Right cardiac atrium (tissue), 5 donors: ENCODE measurements around the gene SYT15. TPM values are rescaled to one million over a fixed set of nuclear protein-coding genes. Genes with fewer than 3 reads are reported as not detected.
"Not testable (repeated sequence)": the region's sequence is repeated elsewhere in the genome, so short reads cannot be mapped to it uniquely, and the experiment has no call there.

Experiments used
- ATAC-seq, 2 donors: fragments of 200-7000 bp; cut with Tn5 transposase; one replicate each; pipeline versions ENCODE4 v1.8.0 to v1.9.1; 2020; ENCODE audit warnings: moderate library complexity in 2 of 2, mild to moderate bottlenecking in 1 of 2
- DNase-seq, 3 donors: peaks; one replicate each; pipeline ENCODE4 v3.0.0-alpha.2; 2020
- H3K27ac ChIP-seq: one replicate; pipeline ENCODE4 v1.5.1; 2013; ENCODE audit warnings: mild to moderate bottlenecking, low read length, control low read depth, moderate library complexity
- H3K27me3 ChIP-seq: one replicate; pipeline ENCODE4 v1.6.1; 2013; ENCODE audit not compliant: control insufficient read depth, insufficient read depth
- H3K4me1 ChIP-seq: one replicate; pipeline ENCODE4 v1.6.1; 2013; ENCODE audit warnings: low read length; ENCODE audit not compliant: control insufficient read depth, insufficient read depth
- H3K4me3 ChIP-seq: one replicate; pipeline ENCODE4 v1.5.1; 2013; ENCODE audit warnings: low read length, control low read depth
- H3K9me3 ChIP-seq: one replicate; pipeline ENCODE4 v1.6.1; 2013; ENCODE audit warnings: low read length; ENCODE audit not compliant: control insufficient read depth
- WGBS: extraction: QIAGEN DNeasy Blood & Tissue Kit; methylation state at CpG from one replicate; pipeline ENCODE4 v1.1.7; 2013; 5-methylcytosine and 5-hydroxymethylcytosine counted together
- intact Hi-C, 4 donors: fragments of 100-400 bp; cut with DNase I; formaldehyde crosslinking; loops; one replicate each; pipeline versions ENCODE4 v1.11.0 to v1.14.0; 2022 to 2023
- polyA plus RNA-seq: library from polyadenylated mRNA; stranded (reverse); fragments of 200-250 nt; gene quantifications from one replicate; pipeline ENCODE4 v1.2.3, GENCODE V29; 2013
- total RNA-seq, 4 donors: library from RNA; stranded (reverse); fragmentation: NEBNext Ultra II Directional; extraction: Animal tissue kit (Norgen Biotek cat#: 25700); gene quantifications; one replicate each; pipeline ENCODE4 v1.2.1, GENCODE V29; 2021
- donor health status: healthy with polysubstance abuse.
- donor health status: DM: no; HTN: yes; CAD: no.
- donor health status: DM: no; HTN: no; CAD: no.
- donor health status: DM: no; HTN: yes; CAD: no; lungs with severe emphysema.
- donor health status: DM: yes; HTN: yes; CAD: no.

Gene SYT15
- total and polyA plus RNA-seq, 5 donors = 2.6 to 4.1 (median 3.3) TPM

DNA sequence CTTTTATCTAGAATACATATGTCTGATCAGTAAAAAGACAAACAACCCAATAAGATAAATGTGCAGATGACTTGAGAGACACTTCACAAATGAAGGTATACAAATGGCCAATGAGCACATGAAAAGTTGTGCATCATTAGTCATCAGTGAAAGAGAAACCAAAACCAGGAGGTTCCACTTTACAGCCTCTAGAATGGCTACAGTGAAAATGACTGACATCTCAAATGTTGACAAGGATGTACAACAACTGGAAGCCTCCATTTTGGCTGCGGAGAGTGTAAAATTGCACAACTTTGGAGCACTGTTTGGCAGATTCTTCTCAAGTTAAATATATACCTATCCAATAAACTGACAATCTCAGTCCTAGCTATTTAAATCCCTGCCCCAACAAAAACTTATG lies 21.6 kb downstream of the SYT15 start:
- DNase-seq, H3K4me3 ChIP-seq, H3K27me3 ChIP-seq, H3K27ac ChIP-seq, H3K4me1 ChIP-seq, intact Hi-C loops, ATAC-seq, H3K9me3 ChIP-seq: not testable (repeated sequence)
- 81% methylated on average over 1 of the region's 1 CpG for WGBS

DNA sequence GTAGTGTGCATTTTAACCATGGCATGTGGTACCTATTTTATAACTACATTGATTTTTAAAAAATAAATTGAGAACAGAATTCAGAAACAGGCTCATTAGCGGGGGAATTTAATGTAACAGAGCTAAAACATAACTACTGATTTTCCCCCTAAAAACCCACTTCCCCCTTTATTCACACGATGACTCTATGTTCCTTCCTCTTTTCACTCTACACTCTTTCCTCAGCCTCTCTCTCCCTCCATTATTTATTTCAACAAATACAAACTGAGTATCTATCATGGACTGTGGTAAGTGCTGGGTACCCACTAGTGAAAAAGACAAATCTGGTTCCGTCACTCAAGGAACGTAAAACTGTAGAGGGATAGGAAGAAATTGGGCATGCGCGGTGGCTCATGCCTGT lies 36.6 kb downstream of the SYT15 start:
- DNase-seq, H3K4me3 ChIP-seq, H3K27me3 ChIP-seq, H3K27ac ChIP-seq, H3K9me3 ChIP-seq, intact Hi-C loops, H3K4me1 ChIP-seq: not testable (repeated sequence)
- ATAC-seq = peak in 1 of 2 donors; percentile 27
- no CpG with 5 or more reads among the region's 6 CpGs for WGBS

DNA sequence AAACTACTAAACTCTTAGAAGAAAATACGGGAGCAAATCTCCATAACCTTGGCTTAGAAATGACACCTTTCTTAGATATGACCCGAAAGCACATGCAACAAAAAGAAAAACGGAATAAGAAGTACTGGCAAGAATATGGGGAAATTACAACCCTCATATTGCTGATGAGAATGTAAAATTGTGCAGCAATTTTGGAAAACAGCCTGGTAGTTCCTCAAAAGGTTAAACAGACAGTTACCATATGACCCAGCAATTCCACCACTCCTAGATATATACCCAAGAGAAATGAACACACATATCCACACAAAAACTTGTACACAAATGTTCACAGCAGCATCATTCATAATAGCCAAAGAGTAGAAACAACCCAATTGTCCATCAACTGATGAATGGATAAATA lies 37.3 kb downstream of the SYT15 start:
- intact Hi-C loops, H3K4me1 ChIP-seq, H3K9me3 ChIP-seq, ATAC-seq, H3K4me3 ChIP-seq, DNase-seq, H3K27me3 ChIP-seq, H3K27ac ChIP-seq: not testable (repeated sequence)
- WGBS = no CpG with 5 or more reads among the region's 3 CpGs

DNA sequence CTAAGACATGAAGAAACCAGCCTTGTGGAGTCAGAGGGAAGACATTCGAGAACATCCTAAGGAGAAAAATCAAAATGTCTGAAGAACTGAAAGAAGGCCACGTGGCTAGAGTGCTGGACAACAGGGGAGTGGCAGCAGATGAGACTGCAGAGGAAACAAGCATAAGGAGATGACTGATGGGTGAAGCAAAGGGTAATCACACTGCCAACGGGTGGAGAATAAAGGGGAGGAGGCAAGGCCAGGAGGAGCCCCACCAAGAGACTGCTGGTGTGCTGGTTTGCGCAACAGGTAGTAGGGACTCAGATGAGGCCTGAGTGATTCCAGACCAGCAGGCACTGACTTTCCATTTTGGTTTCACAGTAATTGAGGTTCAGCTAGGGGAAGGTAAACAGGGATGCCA lies 38.2 kb downstream of the SYT15 start:
- WGBS = 69% methylated on average over 3 of the region's 4 CpGs
- H3K4me1 ChIP-seq, H3K4me3 ChIP-seq, H3K9me3 ChIP-seq, intact Hi-C loops, DNase-seq, H3K27ac ChIP-seq, H3K27me3 ChIP-seq: not testable (repeated sequence)
- ATAC-seq = peak; percentile 36 to 54

DNA sequence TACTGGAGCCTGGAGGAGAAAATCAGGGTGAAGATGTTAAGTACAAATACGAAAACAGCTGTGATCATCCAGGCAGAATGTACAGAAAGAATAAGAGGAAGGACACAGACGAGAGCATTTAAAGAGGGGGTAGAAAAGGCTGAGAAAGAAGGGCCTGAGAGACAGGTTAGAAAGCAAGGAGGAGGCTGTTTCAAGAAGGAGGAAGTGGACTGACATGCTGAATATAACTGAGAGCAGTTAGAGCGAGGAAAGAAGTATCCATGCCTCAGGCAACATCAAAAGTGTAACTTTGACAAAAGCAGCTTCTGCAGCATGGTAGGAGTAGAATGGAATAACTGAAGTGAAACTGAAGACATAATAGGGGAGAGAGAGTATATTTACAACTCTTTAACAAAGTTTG lies 39.0 kb downstream of the SYT15 start:
- H3K27ac ChIP-seq, H3K9me3 ChIP-seq, ATAC-seq, DNase-seq, H3K4me3 ChIP-seq, H3K27me3 ChIP-seq, intact Hi-C loops, H3K4me1 ChIP-seq: not testable (repeated sequence)
- WGBS = 86% methylated on average over 2 of the region's 3 CpGs

DNA sequence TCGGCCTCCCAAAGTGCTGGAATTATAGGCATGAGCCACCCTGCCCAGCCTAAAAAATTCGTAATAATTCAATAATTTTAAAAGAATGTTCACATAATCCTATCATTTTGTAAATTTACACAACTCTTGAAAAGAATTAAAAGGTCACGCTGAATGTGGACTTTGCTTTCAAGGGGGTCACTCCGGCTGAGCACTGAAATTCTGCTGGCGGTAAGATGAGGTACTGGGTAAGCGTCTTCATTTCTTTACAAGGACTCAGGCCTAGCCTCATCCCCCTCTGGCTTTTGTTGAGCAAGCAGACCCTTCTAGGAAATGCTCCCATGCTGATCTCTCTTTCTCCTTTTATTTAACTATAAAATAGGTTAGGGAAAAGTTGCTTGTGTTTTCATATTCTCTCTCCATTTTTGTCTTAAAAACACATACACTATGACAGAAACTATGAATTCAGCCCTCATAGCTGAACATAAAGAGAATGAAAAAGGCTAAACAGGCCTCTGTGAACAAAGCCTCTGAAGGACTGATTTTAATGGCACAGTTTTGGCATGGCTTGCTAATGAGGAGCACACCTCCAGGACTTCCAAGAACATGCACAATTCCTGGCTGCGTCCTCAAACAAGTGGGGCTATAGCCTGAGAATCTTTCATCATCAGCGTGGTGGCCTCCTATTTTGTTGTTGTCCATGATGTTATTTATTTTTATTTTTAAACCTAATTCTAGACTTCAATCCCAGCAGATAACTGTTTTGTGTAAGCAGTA lies 45.1 kb downstream of the SYT15 start:
- H3K4me3 ChIP-seq, H3K27ac ChIP-seq, ATAC-seq, intact Hi-C loops, DNase-seq, H3K4me1 ChIP-seq, H3K9me3 ChIP-seq, H3K27me3 ChIP-seq: not testable (repeated sequence)
- WGBS = 95% methylated on average over 3 of the region's 8 CpGs

DNA sequence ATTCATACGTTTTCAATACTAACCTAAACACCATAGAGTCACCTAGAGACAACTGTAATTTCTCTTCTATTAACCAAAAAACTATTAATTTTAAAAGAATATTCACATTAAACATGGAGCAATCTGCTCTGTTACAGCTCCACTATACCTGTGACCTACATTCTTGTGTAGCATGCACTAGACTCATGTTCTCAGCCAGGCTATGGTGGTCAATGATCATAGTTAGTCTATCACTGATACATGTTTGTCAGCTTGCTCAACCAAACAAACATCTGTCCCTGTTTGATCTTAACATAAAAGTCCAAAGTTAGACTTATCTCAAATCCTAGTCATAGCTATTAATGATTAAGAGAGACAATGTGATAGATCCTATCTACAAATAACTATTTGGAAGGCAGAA lies 50.9 kb downstream of the SYT15 start:
- H3K4me3 ChIP-seq, H3K27me3 ChIP-seq, intact Hi-C loops, H3K9me3 ChIP-seq, ATAC-seq, H3K4me1 ChIP-seq, DNase-seq, H3K27ac ChIP-seq: not testable (repeated sequence)
- WGBS = no CpG with 5 or more reads among the region's 1 CpG

DNA sequence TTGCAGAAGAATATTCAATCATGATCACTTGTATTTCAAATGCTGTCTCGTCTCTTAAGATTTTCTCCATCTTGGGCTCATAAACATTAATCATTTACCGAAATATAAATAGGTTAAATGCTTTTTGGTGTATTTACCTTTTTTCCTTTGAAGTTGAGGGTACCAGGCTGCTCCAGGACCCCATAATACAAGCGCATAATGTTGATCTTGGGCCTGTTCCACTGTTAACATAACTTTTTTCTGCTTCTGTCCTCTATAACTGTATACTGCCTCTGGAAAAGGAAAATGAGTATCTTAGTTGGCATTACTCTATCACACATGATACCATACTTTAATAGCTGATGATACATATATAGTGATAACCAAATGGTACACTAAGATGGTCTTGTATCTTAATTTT lies 51.9 kb downstream of the SYT15 start:
- H3K27me3 ChIP-seq, H3K4me1 ChIP-seq, H3K4me3 ChIP-seq, intact Hi-C loops, DNase-seq, H3K9me3 ChIP-seq, H3K27ac ChIP-seq, ATAC-seq: not testable (repeated sequence)
- no CpG with 5 or more reads among the region's 3 CpGs for WGBS

DNA sequence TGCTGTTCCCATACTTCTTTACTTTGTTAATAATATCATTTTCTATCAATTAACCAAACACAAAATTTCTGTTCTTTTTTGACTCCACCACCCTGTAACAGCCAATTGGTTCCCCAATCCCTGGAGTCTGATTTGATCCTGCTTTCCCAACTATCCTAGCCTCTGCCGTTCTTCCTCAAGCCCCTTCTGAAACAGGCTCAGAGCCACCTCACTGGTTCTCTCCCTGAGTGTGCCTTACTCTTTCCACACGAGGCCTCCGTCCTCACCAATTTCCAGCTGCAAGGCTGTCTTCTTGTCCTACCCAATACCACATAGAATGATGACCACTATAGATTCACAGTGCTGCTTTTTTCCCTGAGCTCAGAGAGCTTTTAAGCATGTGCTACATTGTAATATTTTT lies 52.8 kb downstream of the SYT15 start:
- H3K4me3 ChIP-seq, ATAC-seq, H3K9me3 ChIP-seq, DNase-seq, intact Hi-C loops, H3K27me3 ChIP-seq, H3K27ac ChIP-seq, H3K4me1 ChIP-seq: not testable (repeated sequence)
- no CpG with 5 or more reads among the region's 3 CpGs for WGBS

DNA sequence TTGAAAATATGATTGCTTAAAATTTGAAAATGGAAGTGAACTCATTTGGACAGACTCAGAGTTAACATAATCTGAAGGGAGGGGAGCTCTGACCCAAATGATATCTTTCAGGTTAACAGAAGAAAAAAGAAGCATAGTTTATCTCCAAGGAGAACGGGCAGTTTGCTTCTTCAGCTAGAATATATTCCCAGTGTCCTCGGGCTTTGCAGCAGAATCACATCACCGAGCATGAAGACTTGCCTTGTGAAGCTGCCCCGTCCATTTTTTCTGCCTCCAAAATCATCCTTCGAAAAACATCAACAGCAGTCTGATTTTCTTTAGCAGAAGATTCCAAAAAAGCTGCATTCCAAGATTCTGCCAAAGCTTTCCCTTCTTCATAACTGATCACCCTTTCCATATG lies 55.8 kb downstream of the SYT15 start:
- 29% methylated on average over 5 of the region's 5 CpGs for WGBS
- H3K4me3 ChIP-seq, H3K9me3 ChIP-seq, intact Hi-C loops, H3K27ac ChIP-seq, DNase-seq, H3K27me3 ChIP-seq, H3K4me1 ChIP-seq: not testable (repeated sequence)
- ATAC-seq = peak; percentile 22 to 34

DNA sequence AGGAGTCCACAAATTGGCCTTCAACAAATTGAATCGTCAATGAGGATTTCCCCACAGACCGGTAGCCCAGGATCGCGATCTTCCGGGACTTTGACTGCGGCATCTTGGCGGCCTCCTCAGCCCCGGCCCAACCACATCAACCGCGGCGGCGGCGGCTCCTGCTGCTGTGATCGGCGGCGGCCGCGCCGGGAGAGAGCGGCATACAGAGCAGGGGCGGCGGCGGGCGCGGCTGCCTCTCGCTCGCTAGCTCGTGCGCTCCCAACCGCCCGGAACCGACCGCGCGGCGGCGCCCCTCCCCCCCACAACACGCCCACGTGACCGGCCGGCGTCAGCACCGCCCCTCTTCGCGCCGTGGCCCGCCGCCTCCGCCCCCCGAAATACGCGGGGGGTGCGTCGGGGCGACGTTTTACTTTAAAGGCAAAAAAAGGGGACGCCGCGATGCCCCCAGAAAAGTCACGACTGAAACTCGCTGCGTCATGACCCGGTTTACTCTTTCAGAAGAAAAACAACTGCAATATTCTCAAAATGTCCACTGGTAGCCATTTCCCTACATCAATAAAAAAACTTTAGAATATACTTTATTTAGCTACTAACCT lies 56.5 kb downstream of the SYT15 start:
- intact Hi-C loops = not testable (repeated sequence)
- 0% methylated on average over 7 of the region's 63 CpGs for WGBS

More for the DNA sequence above, 56.5 kb downstream of the SYT15 start:
- H3K27me3 ChIP-seq, H3K4me3 ChIP-seq, H3K4me1 ChIP-seq, H3K9me3 ChIP-seq, H3K27ac ChIP-seq: not testable (repeated sequence)
- ATAC-seq (peak; percentile 95 to 96), DNase-seq (peak in 1 of 3 donors; percentile 29)
